A549 treated with dexamethasone at 1 μM for 4 hours (cell line): ENCODE results near the gene NHS. TPM values are rescaled to one million over a fixed set of nuclear protein-coding genes. Genes with fewer than 3 reads are reported as not detected.

Source experiments
- total RNA-seq: library from RNA; stranded (reverse); fragments of 200-300 nt; extraction: Qiagen RNA extraction; gene quantifications from 5 replicates; pipeline ENCODE4 v1.2.3, GENCODE V29; 2022

NHS gene
- total RNA-seq: 1.7 to 2.6 TPM (median 2.2 TPM) in 5 replicates

DNA sequence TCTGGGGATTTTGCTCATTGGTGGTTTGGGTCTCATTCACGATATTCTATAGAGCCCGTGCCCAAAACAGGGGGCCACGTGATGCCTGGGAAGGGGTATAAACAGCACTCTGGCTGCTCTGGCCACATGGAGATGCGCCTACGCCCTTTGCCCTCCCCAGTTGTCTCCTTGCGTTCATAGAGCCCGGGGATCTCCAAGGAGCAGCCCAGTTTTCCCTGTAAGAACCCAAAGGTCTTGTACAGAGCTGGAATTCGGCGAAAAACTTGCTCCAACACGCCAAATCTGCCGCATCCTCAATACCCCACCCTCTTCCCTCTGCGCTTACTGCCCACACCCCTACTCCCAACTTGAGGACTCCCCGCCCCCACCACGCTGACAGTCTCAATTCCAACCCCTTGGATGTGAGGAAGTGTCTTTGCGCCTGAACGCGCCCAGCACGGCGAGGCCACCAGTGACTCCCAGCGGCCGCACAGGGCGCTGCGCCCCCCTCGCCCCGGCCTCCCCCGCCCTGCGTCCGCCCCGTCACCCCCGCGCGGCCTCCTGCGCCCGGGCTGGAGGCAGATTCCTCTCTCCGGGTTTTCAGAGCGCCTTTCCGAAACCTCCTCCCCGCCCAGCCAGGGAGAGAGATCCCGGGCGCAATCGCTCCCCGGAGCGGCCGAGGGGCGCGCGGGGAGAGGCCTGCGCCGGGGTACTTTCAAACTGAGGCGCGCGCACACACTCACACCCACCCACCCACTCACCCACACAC lies at the start of gene NHS:
TSS of gene NHS (plus strand) at position 582 of the 748 bp plus-strand sequence. CDS start 558 bp downstream, outside the sequence.

DNA sequence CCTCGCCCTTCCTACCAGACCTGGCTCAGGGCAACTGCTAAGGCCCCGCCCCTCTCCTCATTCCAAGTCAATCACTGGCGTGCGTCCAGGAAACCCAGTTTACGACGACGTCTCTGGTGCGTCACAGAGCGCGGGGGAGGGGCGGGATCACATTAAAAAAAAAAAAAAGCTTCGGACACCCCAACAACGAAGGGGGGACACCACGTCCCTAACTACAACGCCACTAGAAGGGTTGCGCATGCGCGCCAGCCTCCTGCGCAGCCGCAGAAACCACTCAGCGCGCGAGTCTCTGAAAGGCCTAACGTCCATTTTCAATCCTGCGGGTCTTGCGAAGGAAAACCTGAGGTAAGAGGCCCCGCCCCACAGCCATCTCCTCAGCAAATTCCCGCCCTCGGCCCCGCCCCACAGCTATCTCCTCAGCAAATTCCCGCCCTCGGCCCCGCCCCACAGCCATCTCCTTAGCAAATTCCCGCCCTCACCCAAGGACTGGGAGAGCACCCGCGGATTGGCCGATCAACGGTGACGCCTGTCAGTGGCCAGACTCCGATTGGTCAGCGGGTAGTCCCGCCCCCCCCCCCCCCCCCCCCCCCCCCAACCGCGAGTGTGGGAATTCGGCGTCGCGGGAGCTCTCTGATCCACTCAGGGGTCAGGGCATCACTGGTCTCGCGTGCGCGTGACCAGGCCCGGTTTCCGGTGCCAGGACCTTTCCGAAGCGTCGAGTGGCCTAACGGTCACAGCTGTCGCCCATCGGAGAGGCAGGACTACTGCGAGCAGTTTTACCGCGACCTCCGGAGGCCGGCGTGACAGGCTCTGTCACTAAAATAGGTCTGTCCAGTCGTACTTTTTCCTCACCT lies 362.1 kb downstream of the NHS start, which contains the start of gene SCML1:
TSS of gene SCML1 (plus strand) at position 638 of the 854 bp plus-strand sequence. CDS start 6,694 bp downstream, outside the sequence.

